Measurements from ENCODE around the gene DDX17. TPM values are rescaled to one million over a fixed set of nuclear protein-coding genes. Genes with fewer than 3 reads are reported as not detected.
A peak's percentile ranks its signal among the peaks of the same experiment; 100 is the strongest.

Gene DDX17
- total and polyA plus RNA-seq, 12 donors = 184 to 668 (median 430) TPM

DNA sequence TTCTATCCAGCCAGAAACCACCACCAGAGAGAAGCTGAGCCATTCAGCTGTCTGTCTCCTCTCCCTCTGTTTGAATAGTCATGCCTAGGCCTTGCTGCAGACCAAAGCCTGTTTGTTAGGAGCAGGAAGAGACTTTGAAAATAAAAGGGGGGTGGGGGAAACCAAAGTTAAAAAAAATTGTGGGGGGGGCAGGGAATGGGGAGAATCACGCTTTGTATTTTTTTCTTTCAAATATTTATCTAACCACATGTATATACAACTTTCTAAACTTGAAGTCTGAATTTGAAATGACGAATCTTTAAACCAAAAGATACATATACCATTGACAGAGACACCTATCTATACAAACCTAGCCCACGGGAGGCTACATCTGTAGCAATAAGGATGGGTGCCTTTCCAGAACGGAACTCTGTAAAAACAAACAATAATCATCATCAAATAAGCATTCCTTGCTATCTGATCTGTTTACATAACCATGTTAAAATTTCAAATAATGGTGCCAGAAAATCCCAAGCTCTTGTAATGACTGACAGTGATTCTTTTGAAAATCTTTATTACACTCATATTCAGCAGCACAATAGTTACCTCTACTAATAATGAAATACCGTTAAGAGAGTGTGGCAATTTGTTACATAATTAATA, 14.3 kb downstream of the DDX17 start:
- DNase-seq = no peak
- WGBS, 4 donors = 62 to 71% (median 70%) methylated on average over 5 of the region's 5 CpGs
- Histone ChIP-seq H3K9me3 (replicated peaks in 1 of 3) (no peaks in the 10 kb centered on the region), H3K27ac (peak overlapping the region in 2 of 5 donors; percentile 19 to 41), H3K4me1 (replicated peaks in 1 of 2) (peaks cover 0 to 32% of the 10 kb centered on the region in 2 donors), H3K4me3 (no peak overlapping the region), H3K27me3 (no peaks in the 10 kb centered on the region), H3K36me3 (replicated peaks in 1 of 2) (peaks cover 0 to 100% of the 10 kb centered on the region in 2 donors)
- intact Hi-C loops (cut with DNase I) = no loop called here
- TF ChIP-seq POLR2A (IDR thresholded peaks at IDR 0.05) = no peak
- TF ChIP-seq CTCF (IDR thresholded peaks at IDR 0.05) = no peak

DNA sequence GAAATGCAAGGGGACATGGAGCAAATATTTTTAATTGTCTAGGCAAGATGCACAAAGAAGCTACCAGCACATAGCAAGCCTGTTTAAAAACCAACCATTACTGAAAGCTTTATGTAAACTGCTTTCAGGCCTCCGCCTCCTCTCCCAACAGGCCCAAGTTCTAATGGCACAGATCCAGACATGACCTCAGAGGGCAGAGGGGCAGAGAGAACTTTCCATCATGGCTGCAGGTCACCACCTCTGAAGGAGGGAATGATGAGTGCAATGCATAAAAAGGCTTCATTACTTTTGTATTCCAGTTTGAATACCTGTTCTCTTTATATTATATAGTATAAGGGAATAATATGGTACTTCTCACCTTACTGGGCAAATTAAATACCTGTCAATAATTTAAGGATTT, 15.2 kb downstream of the DDX17 start:
- Histone ChIP-seq H3K27ac (peak overlapping the region in 2 of 5 donors; percentile 41 to 58), H3K4me3 (no peak overlapping the region), H3K36me3 (replicated peaks in 1 of 2) (peaks cover 0 to 100% of the 10 kb centered on the region in 2 donors), H3K27me3 (no peaks in the 10 kb centered on the region), H3K9me3 (replicated peaks in 1 of 3) (no peaks in the 10 kb centered on the region), H3K4me1 (replicated peaks in 1 of 2) (peaks cover 0 to 25% of the 10 kb centered on the region in 2 donors)
- intact Hi-C loops (cut with DNase I) = no loop called here
- DNase-seq = peak; percentile 59 to 79 (median 71)
- no peak for TF ChIP-seq POLR2A (IDR thresholded peaks at IDR 0.05)
- no peak for TF ChIP-seq CTCF (IDR thresholded peaks at IDR 0.05)
- 58 to 75% (median 64%) methylated on average over 1 of the region's 1 CpG for WGBS, 4 donors

DNA sequence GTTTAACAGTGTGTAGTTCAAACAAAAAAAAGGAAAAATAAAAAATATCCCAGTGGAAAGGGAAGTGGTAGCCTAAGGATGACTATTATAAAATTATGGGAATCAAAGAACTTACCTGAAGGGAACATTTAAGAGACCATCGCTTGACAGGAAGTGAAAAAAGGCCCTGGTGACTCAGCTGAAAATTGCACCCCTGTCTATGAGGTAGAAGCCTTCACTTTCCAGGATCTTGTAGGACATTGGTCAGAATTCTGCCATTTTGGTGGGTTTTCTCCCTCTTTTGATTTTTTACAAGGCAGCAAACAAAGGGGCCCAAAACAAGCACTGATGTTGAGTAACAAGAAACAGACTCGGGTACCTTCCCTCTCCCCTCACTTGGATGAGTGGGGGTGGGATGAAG, 15.6 kb downstream of the DDX17 start:
- no peaks in the 10 kb centered on the region for H3K9me3 ChIP-seq (replicated peaks in 1 of 3)
- H3K27ac ChIP-seq = peak overlapping the region in 2 of 5 donors; percentile 41 to 58
- WGBS, 4 donors = 58 to 80% (median 60%) methylated on average over 2 of the region's 2 CpGs
- no peak overlapping the region for H3K4me3 ChIP-seq
- peaks cover 0 to 100% of the 10 kb centered on the region in 2 donors for H3K36me3 ChIP-seq (replicated peaks in 1 of 2)
- no peaks in the 10 kb centered on the region for H3K27me3 ChIP-seq
- intact Hi-C loops (cut with DNase I) = no loop called here
- peaks cover 0 to 25% of the 10 kb centered on the region in 2 donors for H3K4me1 ChIP-seq (replicated peaks in 1 of 2)
- DNase-seq = peak in 1 of 7 donors; percentile 46
- no peak for TF ChIP-seq POLR2A (IDR thresholded peaks at IDR 0.05)
- no peak for TF ChIP-seq CTCF (IDR thresholded peaks at IDR 0.05)

DNA sequence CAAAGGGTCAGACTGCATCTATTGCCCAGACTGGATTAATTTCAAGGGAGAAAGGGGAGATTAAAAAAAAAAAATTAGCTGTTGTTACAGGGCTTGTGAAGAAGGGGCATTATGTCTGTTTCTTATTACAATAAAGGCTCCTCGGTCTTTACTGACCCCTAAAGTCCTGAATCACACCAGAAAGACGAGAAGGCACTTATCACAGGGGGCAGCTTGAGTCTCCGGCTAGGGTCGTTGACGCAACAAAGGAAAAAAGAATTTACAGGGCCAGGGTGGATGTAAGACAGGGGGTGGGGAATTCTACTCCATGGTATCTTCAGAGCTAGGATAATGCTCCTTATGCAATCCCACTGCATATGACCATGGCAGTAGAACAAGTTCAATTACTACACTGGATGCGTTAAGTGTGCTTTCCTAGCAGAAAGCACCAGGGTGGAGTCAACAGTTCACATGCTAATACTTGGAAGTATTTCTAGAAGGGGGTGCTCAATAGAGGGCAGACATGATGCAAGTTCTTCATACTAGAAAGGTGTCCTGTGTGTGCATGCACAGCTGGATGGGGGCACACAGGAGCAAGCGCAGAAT, 16.5 kb downstream of the DDX17 start:
- TF ChIP-seq POLR2A (IDR thresholded peaks at IDR 0.05) = no peak
- no peak for TF ChIP-seq CTCF (IDR thresholded peaks at IDR 0.05)
- DNase-seq = peak in 1 of 7 donors; percentile 47
- no peak overlapping the region for H3K4me3 ChIP-seq
- no peaks in the 10 kb centered on the region for H3K27me3 ChIP-seq
- intact Hi-C loops (cut with DNase I) = no loop called here
- WGBS, 4 donors = 75 to 89% (median 82%) methylated on average over 7 of the region's 7 CpGs
- H3K9me3 ChIP-seq (replicated peaks in 1 of 3) = no peaks in the 10 kb centered on the region
- peaks cover 0 to 100% of the 10 kb centered on the region in 2 donors for H3K36me3 ChIP-seq (replicated peaks in 1 of 2)
- H3K27ac ChIP-seq = peak overlapping the region in 2 of 5 donors; percentile 17 to 41
- peaks cover 0 to 25% of the 10 kb centered on the region in 2 donors for H3K4me1 ChIP-seq (replicated peaks in 1 of 2)

Data from adrenal gland (tissue), 12 donors.